ENCODE results near the gene TOP3B.

DNA sequence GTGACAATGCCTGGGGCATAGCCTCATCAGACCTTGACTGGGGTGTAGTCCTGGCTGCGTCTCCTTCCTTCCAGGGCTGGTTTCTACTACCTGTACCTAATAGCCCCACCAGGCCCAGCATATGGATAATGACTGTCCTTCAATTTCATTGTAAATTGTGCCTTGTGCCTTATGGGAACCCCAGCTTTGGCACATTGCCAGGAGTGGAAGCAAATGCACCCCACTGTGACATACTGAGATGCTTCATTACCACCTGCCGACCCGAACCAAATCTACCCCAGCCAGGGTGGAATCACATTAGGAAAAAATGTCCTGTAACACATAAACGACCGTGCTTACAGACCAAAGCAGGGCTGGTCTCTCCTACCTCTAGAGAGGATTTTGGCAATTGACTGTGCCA lies 7.3 kb downstream of the TOP3B start:
- TF ChIP-seq, protein P1, sequence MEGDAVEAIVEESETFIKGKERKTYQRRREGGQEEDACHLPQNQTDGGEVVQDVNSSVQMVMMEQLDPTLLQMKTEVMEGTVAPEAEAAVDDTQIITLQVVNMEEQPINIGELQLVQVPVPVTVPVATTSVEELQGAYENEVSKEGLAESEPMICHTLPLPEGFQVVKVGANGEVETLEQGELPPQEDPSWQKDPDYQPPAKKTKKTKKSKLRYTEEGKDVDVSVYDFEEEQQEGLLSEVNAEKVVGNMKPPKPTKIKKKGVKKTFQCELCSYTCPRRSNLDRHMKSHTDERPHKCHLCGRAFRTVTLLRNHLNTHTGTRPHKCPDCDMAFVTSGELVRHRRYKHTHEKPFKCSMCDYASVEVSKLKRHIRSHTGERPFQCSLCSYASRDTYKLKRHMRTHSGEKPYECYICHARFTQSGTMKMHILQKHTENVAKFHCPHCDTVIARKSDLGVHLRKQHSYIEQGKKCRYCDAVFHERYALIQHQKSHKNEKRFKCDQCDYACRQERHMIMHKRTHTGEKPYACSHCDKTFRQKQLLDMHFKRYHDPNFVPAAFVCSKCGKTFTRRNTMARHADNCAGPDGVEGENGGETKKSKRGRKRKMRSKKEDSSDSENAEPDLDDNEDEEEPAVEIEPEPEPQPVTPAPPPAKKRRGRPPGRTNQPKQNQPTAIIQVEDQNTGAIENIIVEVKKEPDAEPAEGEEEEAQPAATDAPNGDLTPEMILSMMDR (IDR thresholded peaks at IDR 0.05), result no peak
- TF ChIP-seq POLR2A (IDR thresholded peaks at IDR 0.05) (no peak), POLR2AphosphoS5 (IDR thresholded peaks at IDR 0.05) (no peak), EP300 (IDR thresholded peaks at IDR 0.05) (no peak)
